Sigmoid colon (tissue), 7 donors: ENCODE results near the gene PPP1R3D. TPM values are rescaled to one million over a fixed set of nuclear protein-coding genes. Genes with fewer than 3 reads are reported as not detected.

ENCODE experiments used
- DNase-seq: peaks from one replicate; pipeline ENCODE4 v3.0.0-alpha.2; 2019
- H3K27ac ChIP-seq, 4 donors: fragments of 200-600 bp; sonication (generic); one replicate each; pipeline ENCODE4 v1.5.1; 2016 to 2019; ENCODE audit warnings: mild to moderate bottlenecking in 1 of 4
- H3K27me3 ChIP-seq, 3 donors: fragments of 200-600 bp; sonication (generic); one replicate each; pipeline ENCODE4 v1.5.1; 2019; ENCODE audit warnings: mild to moderate bottlenecking in 1 of 3
- H3K36me3 ChIP-seq, 4 donors: fragments of 200-600 bp; sonication (generic); one replicate each; pipeline ENCODE4 v1.5.1; 2016 to 2019
- H3K4me1 ChIP-seq, 4 donors: fragments of 200-600 bp; sonication (generic); one replicate each; pipeline ENCODE4 v1.5.1; 2017 to 2019
- H3K4me3 ChIP-seq, 4 donors: fragments of 200-600 bp; sonication (generic); one replicate each; pipeline ENCODE4 v1.5.1; 2017 to 2019; ENCODE audit warnings: mild to moderate bottlenecking in 2 of 4, moderate library complexity in 1 of 4
- H3K9me3 ChIP-seq, 4 donors: fragments of 200-600 bp in 3 of 4; sonication (generic) in 3 of 4; one replicate each; pipeline versions ENCODE4 v1.5.1 to v1.6.1; 2013 to 2019
- CTCF ChIP-seq, 4 experiments: fragments of 450-650 bp in 3 of 4; fragments of 200-600 bp in 1 of 4; IDR thresholded peaks; one replicate each; pipeline ENCODE4 v1.5.1; 2016 to 2019; ENCODE audit warnings: antibody characterized with exemption in 4 of 4, mild to moderate bottlenecking in 3 of 4, moderate library complexity in 2 of 4
- EP300 ChIP-seq, 4 donors: sonication (generic); formaldehyde crosslinking; IDR thresholded peaks; one replicate each; pipeline ENCODE4 v1.6.1; 2017; ENCODE audit warnings: antibody characterized with exemption in 4 of 4
- POLR2A ChIP-seq, 2 donors: fragments of 450-650 bp; IDR thresholded peaks; one replicate each; pipeline ENCODE4 v1.6.1; 2016; ENCODE audit warnings: antibody characterized with exemption in 2 of 2, mild to moderate bottlenecking in 2 of 2, moderate library complexity in 2 of 2
- POLR2AphosphoS5 ChIP-seq, 4 donors: sonication (generic); formaldehyde crosslinking; IDR thresholded peaks; one replicate each; pipeline ENCODE4 v1.6.1; 2017; ENCODE audit warnings: antibody characterized with exemption in 4 of 4
- WGBS, 2 donors: extraction: QIAGEN DNeasy Blood & Tissue Kit; methylation state at CpG; one replicate each; pipeline ENCODE4 v1.1.7; 2013; 5-methylcytosine and 5-hydroxymethylcytosine counted together
- intact Hi-C: fragments of 100-400 bp; cut with DNase I; formaldehyde crosslinking; loops from one replicate; pipeline ENCODE4 v1.15.1; 2023
- polyA plus RNA-seq, 3 donors: library from polyadenylated mRNA; stranded (reverse); fragments of 200-250 nt; gene quantifications; one replicate each; pipeline ENCODE4 v1.2.3, GENCODE V29; 2013
- total RNA-seq, 4 donors: library from RNA; depleted of rRNA; stranded (reverse); fragments of >200 nt; gene quantifications; one replicate each; pipeline ENCODE4 v1.1.0, GENCODE V29; 2016
- donor health status: healthy with polysubstance abuse.
- donor health status: Bipolar disorder and iron deficiency.
- donor health status: healthy.

The PPP1R3D gene
- total and polyA plus RNA-seq, 7 donors: 2.4 to 9.5 (median 5.3) TPM

GRCh38 chr20:59888050-59888449 lies 52.1 kb downstream of the PPP1R3D start:
- Histone ChIP-seq H3K4me3 (no peak overlapping the region), H3K27me3 (no peaks in the 10 kb centered on the region), H3K27ac (no peak overlapping the region), H3K4me1 (no peaks in the 10 kb centered on the region), H3K9me3 (no peaks in the 10 kb centered on the region), H3K36me3 (no peaks in the 10 kb centered on the region)
- 93 to 95% methylated on average over 1 of the region's 1 CpG for WGBS, 2 donors
- TF ChIP-seq POLR2A (IDR thresholded peaks at IDR 0.05): no peak
- TF ChIP-seq CTCF (IDR thresholded peaks at IDR 0.05): no peak
- TF ChIP-seq EP300 (IDR thresholded peaks at IDR 0.05): no peak
- TF ChIP-seq POLR2AphosphoS5 (IDR thresholded peaks at IDR 0.05): no peak
- intact Hi-C loops: no loop called here
- no peak for DNase-seq

Other genes starting within 250 kb of the PPP1R3D start
- gene SYCP2, start 6.7 kb downstream of the PPP1R3D start, total RNA-seq: 1 to 10 TPM in 3 of 4 donors, under 1 TPM in 1; 0.81 to 7.8 (median 2.2) TPM
- 1 to 10 TPM in 1 of 3 donors, under 1 TPM in 2; 0.50 to 1.6 (median 0.60) TPM for gene SYCP2, start 6.7 kb downstream of the PPP1R3D start, polyA plus RNA-seq
- gene FAM217B, start 84 bp upstream of the PPP1R3D start, total RNA-seq: 10 to 100 TPM in 3 of 4 donors, 1 to 10 TPM in 1; 8.3 to 19.7 (median 11.1) TPM
- gene FAM217B, start 84 bp upstream of the PPP1R3D start, polyA plus RNA-seq: 1 to 10 TPM; 1.8 to 3.9 (median 3.8) TPM
- 1 to 10 TPM in 3 of 4 donors, under 1 TPM in 1; 0.95 to 5.5 (median 1.8) TPM for gene CDH26, start 18.1 kb upstream of the PPP1R3D start, total RNA-seq
- gene CDH26, start 18.1 kb upstream of the PPP1R3D start, polyA plus RNA-seq: under 1 TPM in 1 of 3 donors, not detected in 2; 0.74 TPM